DND-41 (cell line): ENCODE data around the gene RNF103.

Source experiments
- ATAC-seq: fragments of 200-7000 bp; cut with Tn5 transposase; 3 replicates; pipeline ENCODE4 v1.9.1; 2021; ENCODE audit warnings: low read depth; ENCODE audit not compliant: insufficient read depth
- DNase-seq: peaks from one replicate; pipeline ENCODE4 v3.0.0-alpha.2; 2020
- H2AFZ ChIP-seq: 2 replicates; pipeline ENCODE4 v1.6.0; 2012; ENCODE audit warnings: low read depth, low read length
- H3K27ac ChIP-seq: 2 replicates; pipeline ENCODE4 v1.5.1; 2012; ENCODE audit warnings: low read length, inconsistent platforms
- H3K27me3 ChIP-seq: fragments of 200-600 bp; sonication (generic); 2 replicates; pipeline ENCODE4 v1.6.0; 2012; ENCODE audit warnings: low read length, mild to moderate bottlenecking, inconsistent platforms; ENCODE audit not compliant: insufficient read depth, poor library complexity
- H3K36me3 ChIP-seq: 2 replicates; pipeline ENCODE4 v1.5.1; 2012; ENCODE audit warnings: low read length, inconsistent platforms; ENCODE audit not compliant: insufficient read depth
- H3K4me1 ChIP-seq: 2 replicates; pipeline ENCODE4 v1.5.1; 2012; ENCODE audit warnings: mild to moderate bottlenecking, low read length; ENCODE audit not compliant: insufficient read depth
- H3K4me2 ChIP-seq: 2 replicates; pipeline ENCODE4 v1.6.0; 2012; ENCODE audit warnings: mild to moderate bottlenecking, moderate library complexity, low read length, inconsistent platforms; ENCODE audit not compliant: insufficient read depth
- H3K4me3 ChIP-seq, 2 experiments: fragments of 200-600 bp in 1 of 2; shearing (Covaris generic) in 1 of 2; 2 replicates each; pipeline ENCODE4 v1.5.1; 2012 to 2016; ENCODE audit warnings: inconsistent platforms in 2 of 2, low read length in 2 of 2, mild to moderate bottlenecking in 2 of 2, low read depth in 1 of 2, moderate library complexity in 1 of 2
- H3K79me2 ChIP-seq: 2 replicates; pipeline ENCODE4 v1.6.0; 2012; ENCODE audit warnings: low read length, inconsistent platforms; ENCODE audit not compliant: insufficient read depth
- H3K9ac ChIP-seq: 2 replicates; pipeline ENCODE4 v1.6.0; 2012; ENCODE audit warnings: low read depth, mild to moderate bottlenecking, inconsistent platforms, low read length, moderate library complexity
- H3K9me3 ChIP-seq: 2 replicates; pipeline ENCODE4 v1.5.1; 2012; ENCODE audit warnings: low read length, moderate library complexity, mild to moderate bottlenecking, inconsistent platforms; ENCODE audit not compliant: insufficient read depth, severe bottlenecking
- H4K20me1 ChIP-seq: 2 replicates; pipeline ENCODE4 v1.6.0; 2012; ENCODE audit warnings: low read length; ENCODE audit not compliant: insufficient read depth
- CTCF ChIP-seq: IDR thresholded peaks from 2 replicates; pipeline ENCODE4 v1.5.1; 2012; ENCODE audit warnings: borderline replicate concordance, low read length, moderate library complexity, mild to moderate bottlenecking; ENCODE audit not compliant: poor library complexity, severe bottlenecking; ENCODE audit errors: extremely low read depth
- EZH2 ChIP-seq: IDR thresholded peaks from 3 replicates; pipeline ENCODE4 v1.6.1; 2012; ENCODE audit warnings: borderline replicate concordance, low read depth, mild to moderate bottlenecking, moderate library complexity, low read length, inconsistent platforms; ENCODE audit not compliant: severe bottlenecking

RNF103 gene

GRCh38 chr2:86613515-86613914, 10.2 kb downstream of the RNF103 start:
- H4K20me1 ChIP-seq, result no peaks in the 10 kb centered on the region
- TF ChIP-seq CTCF (no peak), EZH2 (no peak)
- H3K9ac ChIP-seq, result no peak overlapping the region
- no peak overlapping the region for H2AFZ ChIP-seq
- H3K4me2 ChIP-seq, result no peak overlapping the region
- H3K4me1 ChIP-seq, result no peaks in the 10 kb centered on the region
- H3K27me3 ChIP-seq, result no peaks in the 10 kb centered on the region
- H3K36me3 ChIP-seq, result peaks cover 75% of the 10 kb centered on the region
- no peak overlapping the region for H3K4me3 ChIP-seq
- ATAC-seq (no peak), DNase-seq (no peak)
- no peak overlapping the region for H3K27ac ChIP-seq
- H3K9me3 ChIP-seq, result no peaks in the 10 kb centered on the region
- peaks cover 27% of the 10 kb centered on the region for H3K79me2 ChIP-seq

- H3K9ac ChIP-seq, result no peak overlapping the region
- H3K79me2 ChIP-seq, result peaks cover 9% of the 10 kb centered on the region
- H3K4me2 ChIP-seq, result no peak overlapping the region
- no peak overlapping the region for H2AFZ ChIP-seq
- no peaks in the 10 kb centered on the region for H3K27me3 ChIP-seq
- H4K20me1 ChIP-seq, result no peaks in the 10 kb centered on the region
- no peaks in the 10 kb centered on the region for H3K4me1 ChIP-seq
- H3K4me3 ChIP-seq, result no peak overlapping the region
- ATAC-seq (no peak), DNase-seq (no peak)
- no peak overlapping the region for H3K27ac ChIP-seq
- TF ChIP-seq EZH2 (no peak), CTCF (no peak)
- H3K9me3 ChIP-seq, result no peaks in the 10 kb centered on the region
- peaks cover 66% of the 10 kb centered on the region for H3K36me3 ChIP-seq
These were observed 12.8 kb downstream of the RNF103 start for GRCh38 chr2:86610871-86611270.

GRCh38 chr2:86608832-86609410, 14.7 kb downstream of the RNF103 start:
- H3K27ac ChIP-seq, result no peak overlapping the region
- no peaks in the 10 kb centered on the region for H3K27me3 ChIP-seq
- H3K4me2 ChIP-seq, result no peak overlapping the region
- no peak overlapping the region for H3K4me3 ChIP-seq
- no peaks in the 10 kb centered on the region for H3K79me2 ChIP-seq
- peaks cover 67% of the 10 kb centered on the region for H3K36me3 ChIP-seq
- no peaks in the 10 kb centered on the region for H4K20me1 ChIP-seq
- ATAC-seq (no peak), DNase-seq (no peak)
- no peak overlapping the region for H2AFZ ChIP-seq
- no peak overlapping the region for H3K9ac ChIP-seq
- H3K9me3 ChIP-seq, result no peaks in the 10 kb centered on the region
- no peaks in the 10 kb centered on the region for H3K4me1 ChIP-seq
- TF ChIP-seq EZH2 (no peak), CTCF (no peak)
